GM08714 (cell line): ENCODE measurements around the gene LCMT1.
"Not testable (repeated sequence)": the region's sequence is repeated elsewhere in the genome, so short reads cannot be mapped to it uniquely, and the experiment has no call there.

Experiments
- H3K4me3 ChIP-seq: fragments of 200-500 bp; sonication (Bioruptor generic); 2 replicates; pipeline ENCODE4 v1.5.1; 2014; ENCODE audit warnings: mild to moderate bottlenecking, low read length, inconsistent platforms
- ZNF274 ChIP-seq: IDR thresholded peaks from 2 replicates; pipeline ENCODE4 v1.6.1; 2012; ENCODE audit warnings: mild to moderate bottlenecking, low read depth, low read length

LCMT1 gene

GRCh38 chr16:25148568-25149215 is 37.1 kb downstream of the LCMT1 start:
- no peak overlapping the region for H3K4me3 ChIP-seq
- TF ChIP-seq ZNF274, result no peak

- no peak for TF ChIP-seq ZNF274
- H3K4me3 ChIP-seq, result no peak overlapping the region
Observed at GRCh38 chr16:25151996-25152395, 40.5 kb downstream of the LCMT1 start.

GRCh38 chr16:25155553-25156460 is 44.3 kb downstream of the LCMT1 start:
- H3K4me3 ChIP-seq, result no peak overlapping the region
- no peak for TF ChIP-seq ZNF274

- no peak overlapping the region for H3K4me3 ChIP-seq
- TF ChIP-seq ZNF274, result no peak
Observed at GRCh38 chr16:25157271-25157875, 45.8 kb downstream of the LCMT1 start.

GRCh38 chr16:25158401-25158800 is 46.9 kb downstream of the LCMT1 start:
- TF ChIP-seq ZNF274, result no peak
- H3K4me3 ChIP-seq, result no peak overlapping the region

GRCh38 chr16:25161753-25162367 is 50.3 kb downstream of the LCMT1 start:
- TF ChIP-seq ZNF274, result no peak
- H3K4me3 ChIP-seq, result no peak overlapping the region

- no peak overlapping the region for H3K4me3 ChIP-seq
- no peak for TF ChIP-seq ZNF274
Observed at GRCh38 chr16:25163683-25164082, 52.1 kb downstream of the LCMT1 start.

GRCh38 chr16:25165284-25165683 is 53.7 kb downstream of the LCMT1 start:
- no peak for TF ChIP-seq ZNF274
- no peak overlapping the region for H3K4me3 ChIP-seq

- not testable (repeated sequence) for H3K4me3 ChIP-seq
Observed at GRCh38 chr16:25167920-25168319, 56.4 kb downstream of the LCMT1 start.

- no peak overlapping the region for H3K4me3 ChIP-seq
- no peak for TF ChIP-seq ZNF274
Observed at GRCh38 chr16:25171390-25171789, 59.8 kb downstream of the LCMT1 start.

- TF ChIP-seq ZNF274, result no peak
Observed at GRCh38 chr16:25172831-25173230, 61.3 kb downstream of the LCMT1 start.

GRCh38 chr16:25174285-25174684 is 62.7 kb downstream of the LCMT1 start:
- no peak for TF ChIP-seq ZNF274
- no peak overlapping the region for H3K4me3 ChIP-seq

More at GRCh38 chr16:25172831-25173230, 61.3 kb downstream of the LCMT1 start:
- no peak overlapping the region for H3K4me3 ChIP-seq

- TF ChIP-seq ZNF274, result no peak
- H3K4me3 ChIP-seq, result no peak overlapping the region
Observed at GRCh38 chr16:25176136-25176535, 64.6 kb downstream of the LCMT1 start.

- H3K4me3 ChIP-seq, result no peak overlapping the region
- no peak for TF ChIP-seq ZNF274
Observed at GRCh38 chr16:25177512-25177830, 65.9 kb downstream of the LCMT1 start.
